Liver (tissue), 9 donors: ENCODE data around the gene PDGFC. TPM values are rescaled to one million over a fixed set of nuclear protein-coding genes. Genes with fewer than 3 reads are reported as not detected.

ENCODE experiments used
- DNase-seq: peaks from one replicate; pipeline ENCODE4 v3.0.0-alpha.2; 2017; ENCODE audit warnings: low spot score
- H3K27ac ChIP-seq, 2 donors: one replicate each; pipeline ENCODE4 v1.7.0; 2013; ENCODE audit warnings: inconsistent platforms in 2 of 2, low read length in 2 of 2, control low read depth in 1 of 2, low read depth in 1 of 2, mild to moderate bottlenecking in 1 of 2
- H3K27me3 ChIP-seq, 4 donors: one replicate each; pipeline versions ENCODE4 v1.6.1 to v1.7.0; 2013; ENCODE audit warnings: low read length in 3 of 4, inconsistent platforms in 1 of 4, mild to moderate bottlenecking in 1 of 4, moderate library complexity in 1 of 4; ENCODE audit not compliant: control insufficient read depth in 4 of 4, insufficient read depth in 4 of 4
- H3K36me3 ChIP-seq, 4 donors: one replicate each; pipeline versions ENCODE4 v1.6.1 to v1.7.0; 2013; ENCODE audit warnings: low read length in 3 of 4, mild to moderate bottlenecking in 3 of 4, low read depth in 1 of 4, moderate library complexity in 1 of 4; ENCODE audit not compliant: control insufficient read depth in 4 of 4, insufficient read depth in 3 of 4
- H3K4me1 ChIP-seq, 4 donors: one replicate each; pipeline versions ENCODE4 v1.6.1 to v1.7.0; 2013; ENCODE audit warnings: low read length in 3 of 4, mild to moderate bottlenecking in 3 of 4, moderate library complexity in 1 of 4; ENCODE audit not compliant: control insufficient read depth in 4 of 4, insufficient read depth in 4 of 4
- H3K4me3 ChIP-seq, 3 donors: one replicate each; pipeline versions ENCODE4 v1.6.1 to v1.7.0; 2013; ENCODE audit warnings: low read length in 3 of 3, control low read depth in 1 of 3, low read depth in 1 of 3, mild to moderate bottlenecking in 1 of 3
- H3K9ac ChIP-seq, 2 donors: one replicate each; pipeline ENCODE4 v1.7.0; 2013; ENCODE audit warnings: low read length in 2 of 2, mild to moderate bottlenecking in 2 of 2, moderate library complexity in 2 of 2, control low read depth in 1 of 2, low read depth in 1 of 2
- H3K9me3 ChIP-seq, 4 donors: one replicate each; pipeline versions ENCODE4 v1.6.1 to v1.7.0; 2013; ENCODE audit warnings: low read length in 3 of 4; ENCODE audit not compliant: control insufficient read depth in 4 of 4
- CTCF ChIP-seq: fragments of 150-350 bp; IDR thresholded peaks from 2 replicates; pipeline ENCODE4 v1.5.1; 2017; ENCODE audit warnings: improper control_type of control experiment, low read depth, low read length; ENCODE audit not compliant: missing input control
- EGR1 ChIP-seq, 2 donors: IDR thresholded peaks; 2 replicates each; pipeline ENCODE4 v1.6.1; 2016 to 2018; ENCODE audit warnings: antibody characterized with exemption in 2 of 2, low read depth in 2 of 2
- FOXA1 ChIP-seq: IDR thresholded peaks from 2 replicates; pipeline ENCODE4 v1.6.1; 2016; ENCODE audit warnings: antibody characterized with exemption
- GABPA ChIP-seq, 2 donors: IDR thresholded peaks in 1 of 2; conservative IDR thresholded peaks in 1 of 2; 2 replicates each; pipeline ENCODE4 v1.6.1; 2016; ENCODE audit warnings: antibody characterized with exemption in 2 of 2, mild to moderate bottlenecking in 1 of 2, moderate library complexity in 1 of 2
- HNF4A ChIP-seq, 2 donors: conservative IDR thresholded peaks; 2 replicates each; pipeline ENCODE4 v1.6.1; 2016; ENCODE audit warnings: antibody characterized with exemption in 2 of 2, mild to moderate bottlenecking in 2 of 2
- HNF4G ChIP-seq: IDR thresholded peaks from 2 replicates; pipeline ENCODE4 v1.6.1; 2016; ENCODE audit warnings: antibody characterized with exemption
- NR2F2 ChIP-seq: IDR thresholded peaks from 2 replicates; pipeline ENCODE4 v1.6.1; 2016; ENCODE audit warnings: antibody characterized with exemption
- RAD21 ChIP-seq, 2 donors: IDR thresholded peaks; 2 replicates each; pipeline ENCODE4 v1.6.1; 2016; ENCODE audit warnings: antibody characterized with exemption in 2 of 2, mild to moderate bottlenecking in 2 of 2
- REST ChIP-seq: IDR thresholded peaks from 2 replicates; pipeline ENCODE4 v1.6.1; 2016; ENCODE audit warnings: antibody characterized with exemption, mild to moderate bottlenecking
- YY1 ChIP-seq: IDR thresholded peaks from 2 replicates; pipeline ENCODE4 v1.6.1; 2016; ENCODE audit warnings: antibody characterized with exemption, mild to moderate bottlenecking
- ZBTB33 ChIP-seq: IDR thresholded peaks from 2 replicates; pipeline ENCODE4 v1.6.1; 2016; ENCODE audit warnings: antibody characterized with exemption
- WGBS: extraction: QIAGEN DNeasy Blood & Tissue Kit; methylation state at CpG from one replicate; pipeline ENCODE4 v1.1.7; 2013; 5-methylcytosine and 5-hydroxymethylcytosine counted together
- polyA plus RNA-seq, 2 donors: library from polyadenylated mRNA; stranded (reverse) in 1 of 2; unstranded in 1 of 2; fragments of 200-250 nt in 1 of 2; fragments of >200 nt in 1 of 2; fragmentation: Nextera tagmentation in 1 of 2; extraction: Ambion mirVana in 1 of 2; gene quantifications; one replicate each; pipeline versions ENCODE4 v1.2.1 to v1.2.3, GENCODE V29; 2013 to 2015
- total RNA-seq, 2 donors: library from RNA; depleted of rRNA; stranded (reverse); fragments of >200 nt; gene quantifications; one replicate each; pipeline ENCODE4 v1.2.3, GENCODE V29; 2014
- TF ChIP-seq, protein P1 (sequence below): IDR thresholded peaks from 2 replicates; pipeline ENCODE4 v1.6.1; 2016; ENCODE audit warnings: antibody characterized with exemption
- donor health status: healthy.
- donor health status: healthy.
- donor health status: healthy.
- donor health status: healthy.
- donor health status: healthy.

PDGFC gene
- total and polyA plus RNA-seq, 4 donors: 5.8 to 25.7 (median 9.7) TPM

- no peak for TF ChIP-seq CTCF
- no peak for TF ChIP-seq HNF4A (conservative IDR thresholded peaks at IDR 0.05)
- no peak for TF ChIP-seq REST
- no peak for TF ChIP-seq EGR1 (IDR thresholded peaks at IDR 0.05; ENCODE audit: low read depth in 2 of 2)
- Histone ChIP-seq H3K27me3 (no peaks in the 10 kb centered on the region), H3K4me1 (no peaks in the 10 kb centered on the region), H3K9me3 (no peaks in the 10 kb centered on the region), H3K9ac (no peak overlapping the region), H3K36me3 (no peaks in the 10 kb centered on the region), H3K4me3 (no peak overlapping the region), H3K27ac (no peak overlapping the region)
- no peak for DNase-seq
These were observed 40.7 kb upstream of the PDGFC start for GRCh38 chr4:157012296-157012695.

DNA sequence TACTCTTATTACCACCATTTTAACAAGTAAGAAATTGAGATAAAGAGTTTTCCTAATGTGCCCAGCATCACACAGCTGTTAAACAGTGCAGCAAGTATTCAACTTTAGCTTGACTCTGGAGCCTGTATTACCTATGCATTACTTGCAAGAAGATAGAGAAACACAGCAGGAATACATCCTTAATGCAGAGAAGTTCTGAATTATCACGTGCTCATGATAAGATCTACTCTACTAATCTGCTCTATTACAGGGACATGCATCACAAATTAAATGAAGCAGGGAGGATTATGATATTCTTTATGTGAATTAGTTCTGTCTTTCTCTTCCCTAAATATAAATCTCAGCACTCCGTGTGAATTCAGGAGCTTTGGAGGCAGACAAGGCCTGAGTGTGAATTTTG, 39.0 kb upstream of the PDGFC start:
- no peaks in the 10 kb centered on the region for H3K4me1 ChIP-seq
- no peak overlapping the region for H3K9ac ChIP-seq
- DNase-seq: no peak
- H3K9me3 ChIP-seq: no peaks in the 10 kb centered on the region
- TF ChIP-seq HNF4G: no peak
- no peak for TF ChIP-seq YY1
- no peak for TF ChIP-seq REST
- TF ChIP-seq ZBTB33: no peak
- no peak for TF ChIP-seq RAD21 (IDR thresholded peaks at IDR 0.05)
- TF ChIP-seq, protein P1, sequence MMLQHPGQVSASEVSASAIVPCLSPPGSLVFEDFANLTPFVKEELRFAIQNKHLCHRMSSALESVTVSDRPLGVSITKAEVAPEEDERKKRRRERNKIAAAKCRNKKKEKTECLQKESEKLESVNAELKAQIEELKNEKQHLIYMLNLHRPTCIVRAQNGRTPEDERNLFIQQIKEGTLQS: no peak
- TF ChIP-seq GABPA (IDR thresholded peaks at IDR 0.05 in 1 of 2, conservative IDR thresholded peaks at IDR 0.05 in 1 of 2): no peak
- TF ChIP-seq NR2F2: no peak
- no peak for TF ChIP-seq EGR1 (IDR thresholded peaks at IDR 0.05; ENCODE audit: low read depth in 2 of 2)
- TF ChIP-seq CTCF: no peak
- TF ChIP-seq FOXA1: no peak
- no peaks in the 10 kb centered on the region for H3K36me3 ChIP-seq
- no peaks in the 10 kb centered on the region for H3K27me3 ChIP-seq
- 86% methylated on average over 2 of the region's 2 CpGs for WGBS
- no peak overlapping the region for H3K27ac ChIP-seq
- no peak overlapping the region for H3K4me3 ChIP-seq
